Measurements from ENCODE around the gene MYBPH.

The MYBPH gene

DNA sequence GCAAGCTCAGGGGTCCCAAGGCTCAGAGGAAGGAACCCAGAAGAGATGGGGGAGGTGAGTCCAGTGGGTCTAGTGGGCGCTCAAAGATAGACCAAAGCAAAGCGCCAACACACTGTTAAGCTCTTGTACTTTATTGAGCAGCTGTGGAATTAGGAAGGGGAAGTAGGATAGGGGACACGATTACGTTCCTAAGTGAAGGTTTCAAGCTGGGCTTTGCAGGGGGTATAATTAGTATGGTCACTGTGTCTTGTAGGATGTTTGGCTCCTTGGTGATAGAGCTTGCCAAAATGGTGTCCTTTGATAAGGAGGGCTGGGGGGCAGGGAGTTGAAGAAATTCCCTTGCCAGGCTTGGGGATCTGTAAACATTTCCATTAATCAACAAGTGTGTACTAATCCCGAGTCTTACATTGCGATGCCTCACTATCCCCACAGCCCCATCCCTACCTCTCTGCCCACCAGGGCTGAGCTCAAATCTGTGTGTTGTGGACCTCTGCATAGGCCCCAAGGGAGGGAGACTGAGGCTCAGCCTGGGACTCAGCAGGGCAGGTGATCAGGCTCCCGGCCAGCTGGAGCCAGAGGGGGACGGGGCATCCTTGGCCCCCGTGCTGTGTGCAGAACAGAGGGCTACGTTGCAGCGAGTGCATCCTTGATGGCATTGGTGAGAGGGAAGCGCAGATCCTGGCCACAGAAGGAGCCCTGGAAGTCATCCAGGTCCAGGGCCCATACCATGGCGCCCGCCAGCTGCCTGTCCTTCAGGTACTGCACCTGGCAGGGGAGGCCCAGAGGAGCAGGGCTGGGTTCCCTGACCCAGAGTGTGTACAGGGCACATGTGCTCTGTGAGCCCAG, 3.4 kb upstream of the MYBPH start:
- no peak for DNase-seq (ENCODE audit: low read depth in 2 of 2)

DNA sequence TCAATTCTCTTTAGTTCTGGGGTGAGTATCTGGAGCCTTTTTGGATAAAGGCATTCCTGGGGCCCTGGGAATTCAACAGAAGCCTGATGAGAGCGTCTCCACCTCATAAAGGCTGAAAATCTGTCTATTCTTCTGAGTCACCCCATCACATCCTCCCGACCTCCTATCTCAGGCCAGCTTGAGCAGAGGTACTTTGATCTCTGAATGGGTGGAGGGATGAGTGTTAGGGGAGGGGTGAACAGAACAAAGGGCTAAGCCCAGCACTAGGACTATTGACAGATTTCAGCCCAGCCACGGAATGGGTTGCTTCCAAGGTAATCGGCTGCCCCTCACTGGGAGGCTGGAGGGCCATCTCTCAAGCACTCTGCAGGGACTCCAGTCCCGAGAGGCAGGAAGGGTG, 2.5 kb upstream of the MYBPH start:
- no peak for DNase-seq (ENCODE audit: low read depth in 2 of 2)

DNA sequence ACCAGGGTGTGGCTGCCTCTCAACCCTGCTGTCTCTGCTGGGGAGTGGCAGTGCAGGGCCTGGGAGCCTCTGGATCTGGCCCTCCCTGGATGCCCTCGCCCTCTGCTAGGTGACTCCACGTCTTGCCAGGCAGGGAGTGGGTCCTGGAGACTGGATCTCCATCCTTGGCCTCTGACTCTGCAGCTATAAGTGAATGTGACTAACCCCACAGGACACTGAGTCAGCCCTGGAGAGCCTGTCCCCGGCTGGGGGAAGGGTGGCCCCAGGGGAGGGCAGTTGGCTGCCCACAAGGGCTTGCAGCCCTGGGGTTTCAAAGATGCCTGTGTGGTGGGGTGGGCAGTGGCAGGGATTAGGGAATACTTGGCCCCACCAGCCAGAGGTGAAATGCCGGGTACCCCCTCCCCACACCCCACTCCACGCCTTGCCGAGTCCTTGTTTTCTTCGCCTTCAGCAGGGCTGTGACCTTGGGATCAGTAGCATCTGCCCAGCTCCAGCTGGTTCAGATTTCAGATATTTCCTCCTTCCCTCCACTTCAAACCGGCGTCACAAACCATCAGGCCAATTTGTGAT, 1.9 kb upstream of the MYBPH start:
- no peak for DNase-seq (ENCODE audit: low read depth in 2 of 2)

DNA sequence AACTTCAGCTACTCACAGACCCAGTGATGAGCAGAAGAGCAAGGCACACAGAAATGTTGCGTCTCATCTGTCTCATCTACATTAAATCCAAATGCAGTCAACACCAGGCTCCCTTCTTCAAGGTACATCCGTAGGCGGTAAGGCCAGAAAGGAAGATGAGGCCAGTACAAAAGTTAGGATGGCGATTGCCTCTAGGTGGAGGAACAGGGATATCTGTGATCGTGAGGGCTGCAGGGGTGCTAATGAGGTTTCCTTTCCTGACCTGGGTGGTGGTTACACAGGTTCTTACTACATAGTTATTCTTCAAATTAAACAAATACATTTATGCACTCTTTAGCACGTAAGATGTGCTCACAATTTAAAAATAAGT, 1.4 kb upstream of the MYBPH start:
- no peak for DNase-seq (ENCODE audit: low read depth in 2 of 2)

DNA sequence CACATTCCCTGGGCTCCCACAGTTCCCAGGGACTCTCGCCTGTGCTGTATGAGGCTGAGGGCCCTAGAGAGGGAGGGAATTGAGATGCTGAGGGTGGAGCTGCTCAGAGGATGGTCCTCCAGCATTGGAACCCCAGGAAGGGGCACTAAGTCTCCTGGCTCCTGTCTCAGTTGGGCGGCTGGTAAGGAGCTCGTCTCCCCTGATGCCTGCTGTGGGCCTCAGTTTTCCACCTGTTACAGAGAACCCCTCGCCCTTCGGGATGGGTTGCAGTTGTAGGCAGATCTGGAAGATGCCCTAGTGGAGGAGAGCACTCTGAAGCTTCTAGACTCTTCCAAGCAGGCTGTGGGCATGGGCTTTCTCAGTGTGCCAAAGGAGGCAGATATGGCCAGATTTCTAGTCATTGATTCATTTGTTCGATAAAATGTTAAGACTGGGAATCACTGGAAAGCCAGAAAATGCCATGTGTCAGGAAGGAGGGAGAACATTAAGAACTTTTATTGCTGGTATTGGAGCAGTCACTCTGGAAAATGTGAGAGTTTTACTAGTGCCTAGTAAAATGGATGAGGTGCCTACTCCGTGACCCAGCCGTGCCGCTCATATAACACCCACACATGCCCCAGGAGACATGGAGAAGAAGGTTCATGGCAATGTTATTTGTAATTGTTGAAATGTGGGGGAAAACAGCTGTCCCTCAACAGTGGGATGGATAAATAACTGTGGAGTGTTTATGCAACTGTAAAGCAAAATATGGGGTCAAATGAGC, 828 bp upstream of the MYBPH start:
- DNase-seq (ENCODE audit: low read depth in 2 of 2), result no peak

DNA sequence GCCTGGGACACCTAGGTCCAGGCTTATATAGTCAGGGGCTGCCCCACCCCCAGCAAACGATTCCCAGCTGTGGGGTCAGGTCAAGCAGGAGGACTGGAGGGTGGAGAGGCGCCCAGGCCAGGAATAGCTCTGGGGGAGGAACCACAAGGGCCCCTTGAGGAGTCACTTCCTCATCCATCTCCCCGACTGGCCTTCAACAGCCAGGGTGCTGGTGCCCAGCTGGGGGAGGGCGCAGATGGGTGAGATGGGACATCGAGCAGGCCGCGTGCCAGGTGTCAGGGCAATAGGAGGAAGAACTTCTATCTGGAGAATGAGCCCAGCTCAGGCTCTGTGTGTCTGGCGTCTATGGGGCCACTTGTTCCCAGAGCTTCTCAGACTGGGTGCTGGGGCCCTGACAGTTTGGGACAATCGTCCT, 208 bp upstream of the MYBPH start:
- DNase-seq (ENCODE audit: low read depth in 2 of 2), result no peak

DNA sequence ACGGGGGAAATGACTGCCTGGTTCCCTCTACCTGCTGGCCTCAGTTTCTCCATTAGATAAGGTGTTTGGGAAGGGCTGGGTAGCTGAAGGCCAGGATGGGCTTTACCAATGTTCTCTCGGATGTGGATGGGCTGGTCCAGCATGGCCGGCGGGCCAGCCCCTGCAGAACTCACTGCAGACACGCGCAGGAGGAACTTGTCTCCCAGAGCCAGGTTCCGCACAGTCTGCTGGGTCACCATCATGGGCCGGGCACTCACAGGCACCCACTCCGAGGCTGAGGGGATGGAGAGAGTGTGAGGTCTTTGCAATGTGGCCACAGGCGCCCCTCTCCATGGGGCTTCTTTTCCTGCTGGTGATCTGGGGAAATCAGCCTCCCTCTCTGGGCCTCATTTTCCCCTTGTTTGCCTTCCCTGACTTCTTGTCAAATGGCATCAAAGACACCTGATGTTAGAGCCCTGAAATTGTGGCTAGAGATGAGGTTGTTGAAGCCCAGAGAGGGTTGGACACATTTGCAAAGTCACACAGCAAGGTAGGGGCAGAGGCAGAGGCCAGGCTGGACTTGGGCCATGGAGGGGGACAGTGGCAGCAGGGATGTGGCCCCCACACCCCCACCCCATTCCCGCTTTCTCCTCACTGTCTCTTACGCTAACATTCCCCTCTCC, 1.2 kb downstream of the MYBPH start:
- DNase-seq (ENCODE audit: low read depth in 2 of 2), result no peak

DNA sequence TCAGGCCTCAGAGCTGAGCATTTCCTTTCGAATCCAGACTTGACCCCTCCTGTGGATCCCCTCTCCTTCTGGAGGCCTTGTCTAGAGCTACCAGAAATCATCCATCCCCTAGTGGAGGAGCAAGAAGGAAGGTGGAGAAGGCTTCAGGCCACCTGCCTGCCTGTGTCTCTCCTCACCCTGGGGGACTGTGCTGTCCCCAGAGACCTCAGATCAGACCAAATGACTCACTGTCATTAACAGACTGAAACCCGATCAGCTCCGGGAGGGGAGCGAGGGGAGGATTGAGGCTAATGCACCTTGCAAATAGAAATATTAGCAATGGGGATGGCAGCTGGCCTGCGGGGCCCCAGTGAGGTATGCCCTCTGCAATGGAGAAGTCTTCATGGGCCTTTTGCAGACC, 2.1 kb downstream of the MYBPH start:
- DNase-seq (ENCODE audit: low read depth in 2 of 2), result no peak

DNA sequence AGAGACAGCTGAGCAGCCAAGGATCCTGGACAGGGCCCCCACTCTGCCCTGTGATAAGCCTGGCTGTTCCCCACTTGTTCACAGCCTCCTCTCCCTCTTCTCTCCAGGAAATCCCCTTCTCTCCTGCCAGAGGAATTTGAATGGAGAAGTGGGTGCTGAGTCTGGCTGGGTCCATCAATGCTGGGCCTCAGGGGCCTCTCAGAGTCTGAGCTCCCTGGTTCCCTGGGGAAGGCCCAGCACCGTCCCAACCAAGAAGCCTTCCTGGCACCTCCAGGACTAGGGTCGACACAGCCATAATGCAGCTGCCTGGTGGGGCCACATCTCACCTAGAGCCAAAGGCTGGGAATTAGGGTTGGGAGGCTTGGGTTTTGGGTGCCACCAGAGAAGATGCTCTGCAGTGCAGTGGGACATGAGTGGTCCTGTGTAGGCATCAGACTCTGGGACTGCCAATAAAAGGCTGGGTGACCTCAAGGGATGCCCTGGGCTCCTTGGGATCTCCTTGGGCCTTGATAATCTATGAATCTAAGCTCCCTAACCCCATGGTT, 2.5 kb downstream of the MYBPH start:
- DNase-seq (ENCODE audit: low read depth in 2 of 2), result no peak

DNA sequence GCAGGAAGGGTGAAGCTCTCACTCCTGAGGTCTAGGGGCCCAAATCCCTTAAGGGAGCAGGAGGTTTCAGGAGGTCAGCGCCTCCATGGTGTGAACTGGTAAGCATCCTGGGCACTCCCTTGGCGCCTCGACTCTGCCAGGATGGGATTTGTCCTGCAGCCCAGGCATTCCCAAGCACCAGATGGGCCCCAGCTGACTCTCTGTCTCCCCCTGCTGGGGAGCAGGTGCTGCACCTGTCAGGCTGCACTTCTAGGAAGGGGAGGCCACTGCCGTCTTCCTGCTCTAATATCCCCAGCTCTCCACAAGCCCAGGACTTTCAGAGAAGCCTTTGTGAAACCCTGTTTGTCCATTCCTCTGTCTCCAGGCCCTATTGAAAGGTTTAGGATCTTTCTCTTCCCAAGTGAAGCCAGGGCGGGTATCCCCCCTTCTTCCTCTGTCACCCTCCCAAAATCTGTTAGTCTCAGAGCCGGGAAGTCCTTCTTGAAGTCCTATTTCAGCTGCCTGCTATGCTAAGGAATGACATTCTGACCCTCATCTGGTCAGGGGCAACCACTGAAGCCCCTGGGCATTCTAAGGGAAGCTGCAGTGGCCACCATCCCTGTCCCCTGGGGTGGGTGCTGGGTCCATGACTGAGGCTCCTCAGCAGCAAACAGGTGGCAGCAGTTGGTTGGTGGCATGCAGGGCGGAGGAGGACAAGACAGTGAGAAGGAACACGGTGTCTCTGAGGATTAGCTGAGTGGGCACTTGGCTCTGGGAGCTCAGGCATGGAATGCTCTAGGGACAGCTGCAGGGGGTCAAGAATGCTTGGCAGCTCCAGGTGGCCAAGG, 3.2 kb downstream of the MYBPH start:
- DNase-seq (ENCODE audit: low read depth in 2 of 2), result peak in 1 of 2 experiments; percentile 7

DNA sequence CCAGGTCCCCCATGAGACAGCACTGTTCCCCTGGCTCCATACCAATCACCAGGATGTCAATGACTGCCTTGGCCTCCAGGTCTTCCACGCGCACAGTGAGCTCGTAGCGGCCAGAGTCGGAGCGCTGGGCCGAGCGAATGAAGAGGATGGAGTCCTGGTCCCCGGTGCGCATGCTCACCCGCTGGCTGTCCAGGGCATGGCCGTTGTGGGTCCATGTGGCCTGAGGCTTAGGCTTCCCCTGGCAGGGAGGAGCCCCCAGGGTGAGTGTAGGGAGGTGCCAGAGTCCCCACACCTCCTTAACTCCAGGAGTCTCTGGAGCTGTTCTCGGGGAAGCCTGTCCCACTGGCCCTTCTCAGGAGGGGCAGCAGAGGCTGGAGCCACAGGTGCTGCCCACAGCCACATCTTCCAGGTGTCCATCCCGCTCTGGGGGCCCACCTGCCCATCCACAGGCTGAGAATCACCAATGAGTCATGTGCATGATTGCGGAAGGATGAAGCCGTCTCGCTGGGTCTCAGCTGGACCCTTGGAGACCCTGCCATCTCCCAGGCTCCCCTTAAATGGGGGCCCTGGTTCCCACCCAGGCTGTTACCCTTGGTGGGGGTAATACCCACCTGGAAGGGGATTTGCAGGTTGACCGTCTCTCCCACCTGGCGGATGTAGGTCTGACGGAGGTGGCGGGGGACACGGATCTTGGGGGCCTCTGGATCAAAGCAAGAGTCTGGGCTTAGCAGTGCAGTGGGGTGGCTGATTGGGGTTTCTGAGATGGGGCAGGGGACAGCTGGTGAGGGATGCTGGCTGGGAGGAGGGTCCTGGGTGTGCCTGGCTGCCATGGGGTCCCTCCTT, 4.1 kb downstream of the MYBPH start:
- no peak for DNase-seq (ENCODE audit: low read depth in 2 of 2)

DNA sequence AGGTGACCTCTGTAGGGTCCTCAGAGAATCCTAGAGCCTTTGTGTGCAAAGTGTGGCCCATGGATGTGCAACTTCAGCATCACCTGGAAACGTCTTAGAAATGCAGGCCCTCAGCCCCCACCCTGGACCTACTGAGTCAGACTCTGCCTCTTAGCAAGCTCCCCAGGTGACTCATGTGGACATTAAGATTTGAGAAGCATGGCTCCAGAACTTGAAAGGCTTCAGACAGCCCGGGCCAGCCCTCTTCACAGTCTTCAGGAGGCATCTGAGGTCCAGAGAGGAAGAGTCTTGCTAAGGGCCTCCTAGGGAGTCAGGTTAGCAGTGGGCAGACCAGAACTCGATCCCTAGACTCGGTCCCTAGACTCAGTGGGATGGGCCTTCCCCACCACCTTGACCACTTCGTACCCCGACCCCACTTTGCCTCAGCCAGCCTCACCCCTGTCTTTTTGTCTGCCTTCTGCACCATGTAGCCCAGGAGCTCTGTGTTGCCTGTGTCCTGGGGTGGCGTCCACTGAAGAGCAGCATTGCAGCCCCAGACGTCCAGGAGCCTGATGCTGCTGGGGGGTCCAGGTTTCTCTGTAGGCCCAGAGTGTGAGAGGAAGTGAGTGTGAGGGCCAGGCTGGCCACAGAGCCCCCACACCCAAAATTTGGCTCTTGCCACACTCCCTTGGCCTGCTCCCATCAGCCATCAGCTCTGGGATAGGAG, 4.8 kb downstream of the MYBPH start:
- no peak for DNase-seq (ENCODE audit: low read depth in 2 of 2)

DNA sequence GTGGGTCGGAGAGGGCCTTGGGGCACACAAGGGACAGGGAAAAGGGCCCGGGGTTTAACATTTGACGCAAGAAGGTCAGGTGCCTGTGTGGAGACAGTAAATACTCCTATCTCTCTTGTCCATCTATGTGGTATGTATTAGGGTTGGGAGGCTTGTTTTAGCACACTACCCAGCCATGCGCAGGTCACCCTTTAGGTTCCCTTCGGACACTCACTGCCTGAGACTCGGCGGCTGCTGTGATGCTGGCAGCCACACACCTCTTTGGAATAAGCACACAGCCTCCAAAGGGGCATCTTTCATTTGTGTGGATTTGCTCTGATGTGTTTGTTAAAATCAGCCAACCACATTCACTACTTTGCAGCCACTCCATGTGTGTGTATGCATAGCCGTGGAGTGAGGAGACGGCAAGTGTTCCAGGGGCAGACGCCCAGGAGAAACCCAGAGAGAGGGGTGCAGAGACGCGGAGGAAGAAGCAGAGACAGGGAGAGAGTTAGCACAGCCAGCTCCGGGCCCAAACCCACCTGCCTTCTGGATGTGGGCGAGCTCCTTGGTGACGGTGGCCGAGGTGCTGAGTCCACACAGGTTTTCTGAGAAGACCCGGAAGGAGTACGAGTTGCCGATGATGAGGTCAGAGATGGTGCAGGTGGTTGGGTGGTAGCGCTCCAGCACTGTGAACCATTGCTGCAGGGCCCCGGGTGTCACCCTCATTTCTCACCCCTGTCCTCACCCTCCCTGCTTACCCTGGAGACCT, 5.7 kb downstream of the MYBPH start:
- DNase-seq (ENCODE audit: low read depth in 2 of 2), result no peak

DNA sequence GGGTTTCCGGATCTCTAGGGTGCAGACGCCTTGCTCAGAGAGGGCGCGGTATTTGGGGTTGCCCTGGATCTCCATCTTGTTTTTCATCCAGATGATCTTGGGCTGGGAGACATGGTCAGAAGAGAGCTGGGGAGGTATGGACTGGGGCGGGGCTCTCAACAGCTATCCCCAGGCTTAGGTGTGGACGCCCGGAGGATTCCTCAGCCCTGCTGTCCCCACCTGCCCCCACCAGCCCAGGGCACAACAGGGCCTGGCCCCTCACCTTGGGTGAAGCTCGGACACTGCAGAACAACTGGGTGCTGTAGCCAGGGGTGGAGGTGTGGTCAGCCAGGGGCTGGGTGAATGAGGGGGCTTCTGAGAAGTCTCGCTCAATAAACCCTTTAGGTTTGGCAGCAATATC, 6.6 kb downstream of the MYBPH start:
- DNase-seq (ENCODE audit: low read depth in 2 of 2), result no peak

DNA sequence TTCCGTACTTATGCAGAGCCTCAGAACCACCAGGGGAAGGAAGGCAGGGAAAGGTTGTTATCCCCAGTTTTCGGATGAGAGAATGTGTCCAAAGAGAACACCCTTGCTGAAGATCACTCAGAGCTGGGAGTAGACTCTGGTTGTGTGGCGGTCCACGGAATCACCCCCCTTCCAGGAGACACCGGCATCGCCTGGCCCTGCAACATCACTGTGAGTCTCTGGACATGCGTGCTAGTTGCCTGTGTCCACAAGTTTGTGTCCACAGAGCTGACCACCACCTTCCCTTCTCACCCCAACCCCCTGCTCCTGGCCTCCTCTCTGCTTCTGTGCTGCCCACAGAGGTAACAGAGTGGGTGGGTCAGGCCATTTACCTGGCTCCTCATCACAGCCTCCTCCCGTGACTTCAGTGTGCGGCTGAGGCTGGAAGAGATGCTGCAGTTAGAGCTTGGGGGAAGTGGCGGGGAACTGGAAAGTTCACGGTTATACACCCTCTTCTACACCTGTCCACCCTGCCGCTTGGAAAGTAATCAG, 7.3 kb downstream of the MYBPH start:
- no peak for DNase-seq (ENCODE audit: low read depth in 2 of 2)

DNA sequence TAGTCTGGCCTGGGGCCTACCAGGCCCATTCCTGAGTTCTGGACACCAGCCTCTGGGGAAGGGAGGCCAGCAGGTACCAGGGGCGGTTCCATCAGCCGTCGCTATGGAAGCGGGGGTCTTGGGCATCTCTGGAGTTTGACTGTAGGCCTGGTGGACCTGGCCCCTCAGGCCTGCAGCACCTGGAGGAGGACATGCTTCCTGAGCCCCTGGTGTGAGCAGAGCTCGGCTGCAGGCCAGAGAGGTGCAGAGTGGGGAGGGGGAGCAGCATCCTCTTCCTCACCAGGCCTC, 7.8 kb downstream of the MYBPH start:
- DNase-seq (ENCODE audit: low read depth in 2 of 2), result no peak

DNA sequence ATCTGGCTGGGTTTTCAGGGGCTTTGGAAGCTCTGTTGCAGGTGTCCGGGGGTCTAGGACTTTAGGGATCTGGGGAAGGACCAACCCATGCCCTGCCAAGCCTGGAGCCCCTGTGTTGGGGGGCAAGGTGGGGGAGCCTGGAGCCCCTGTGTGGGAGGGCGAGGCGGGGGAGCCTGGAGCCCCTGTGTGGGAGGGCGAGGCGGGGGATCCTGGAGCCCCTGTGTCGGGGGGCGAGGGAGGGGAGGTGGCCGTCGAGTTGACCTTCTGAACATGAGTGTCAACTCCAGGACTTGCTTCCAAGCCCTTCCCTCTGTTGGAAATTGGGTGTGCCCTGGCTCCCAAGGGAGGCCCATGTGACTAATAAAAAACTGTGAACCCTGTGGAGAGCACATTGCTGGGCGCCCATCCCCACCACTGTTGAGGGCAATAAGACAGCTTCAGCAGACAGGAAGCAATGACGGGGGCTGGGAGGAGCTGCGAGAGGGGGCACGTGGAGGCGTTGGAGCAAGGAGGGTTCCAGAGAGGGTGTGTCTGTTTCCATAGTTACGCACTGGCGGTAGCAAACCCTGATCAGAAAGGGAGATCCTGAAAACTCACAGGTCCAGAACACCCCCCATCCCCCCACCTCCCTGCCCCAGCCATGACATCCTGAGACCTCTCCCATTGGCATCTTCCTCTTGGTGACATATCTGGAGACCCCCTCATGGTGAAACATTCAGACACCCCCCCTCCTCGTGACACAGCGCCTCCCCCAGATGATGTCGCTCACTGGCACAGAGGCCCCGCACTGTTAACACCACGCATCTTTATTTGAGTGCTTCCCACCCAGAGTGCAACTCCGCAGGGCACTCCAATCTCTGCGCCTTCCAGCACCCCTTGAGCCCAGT, 8.4 kb downstream of the MYBPH start:
- DNase-seq (ENCODE audit: low read depth in 2 of 2), result no peak
